Measurements from ENCODE around the gene CFAP65.

The CFAP65 gene

GRCh38 chr2:219041252-219041651, at the start of gene CFAP65:
TSS of gene CFAP65 (minus strand) at chr2:219041516. CDS start at chr2:219039048, 2,468 bp downstream.
- no peak for FAIRE-seq
- no peak for DNase-seq (ENCODE audit: insufficient read length, low spot score)

- FAIRE-seq = no peak
- no peak for DNase-seq (ENCODE audit: insufficient read length, low spot score)
These were observed 49.4 kb upstream of the CFAP65 start for GRCh38 chr2:219090436-219091299.

- no peak for DNase-seq (ENCODE audit: insufficient read length, low spot score)
- no peak for FAIRE-seq
These were observed 48.0 kb upstream of the CFAP65 start for GRCh38 chr2:219089330-219089729.

GRCh38 chr2:219087848-219088247, 46.5 kb upstream of the CFAP65 start:
- no peak for FAIRE-seq
- DNase-seq (ENCODE audit: insufficient read length, low spot score) = no peak

GRCh38 chr2:219087361-219087760, 46.0 kb upstream of the CFAP65 start:
- no peak for FAIRE-seq
- no peak for DNase-seq (ENCODE audit: insufficient read length, low spot score)

GRCh38 chr2:219086196-219086595, 44.9 kb upstream of the CFAP65 start:
- no peak for FAIRE-seq

GRCh38 chr2:219084791-219085190, 43.5 kb upstream of the CFAP65 start:
- DNase-seq (ENCODE audit: insufficient read length, low spot score) (no peak), FAIRE-seq (no peak)

More at GRCh38 chr2:219086196-219086595, 44.9 kb upstream of the CFAP65 start:
- no peak for DNase-seq (ENCODE audit: insufficient read length, low spot score)

GRCh38 chr2:219082332-219082958, 41.1 kb upstream of the CFAP65 start:
- FAIRE-seq (no peak), DNase-seq (ENCODE audit: insufficient read length, low spot score) (no peak)

GRCh38 chr2:219081701-219082331, 40.5 kb upstream of the CFAP65 start:
- FAIRE-seq = no peak
- no peak for DNase-seq (ENCODE audit: insufficient read length, low spot score)

GRCh38 chr2:219081096-219081495, 39.8 kb upstream of the CFAP65 start:
- FAIRE-seq (no peak), DNase-seq (ENCODE audit: insufficient read length, low spot score) (no peak)

- no peak for FAIRE-seq
- DNase-seq (ENCODE audit: insufficient read length, low spot score) = no peak
These were observed 38.1 kb upstream of the CFAP65 start for GRCh38 chr2:219079417-219079816.

GRCh38 chr2:219078951-219079350, 37.6 kb upstream of the CFAP65 start:
- no peak for FAIRE-seq
- DNase-seq (ENCODE audit: insufficient read length, low spot score) = no peak

GRCh38 chr2:219078126-219078525, 36.8 kb upstream of the CFAP65 start:
- DNase-seq (ENCODE audit: insufficient read length, low spot score) = no peak
- FAIRE-seq = no peak

GRCh38 chr2:219076253-219076652, 34.9 kb upstream of the CFAP65 start:
- no peak for DNase-seq (ENCODE audit: insufficient read length, low spot score)
- no peak for FAIRE-seq

- no peak for FAIRE-seq
These were observed 32.3 kb upstream of the CFAP65 start for GRCh38 chr2:219073413-219074129.

GRCh38 chr2:219072741-219073250, 31.5 kb upstream of the CFAP65 start:
- FAIRE-seq (no peak), DNase-seq (ENCODE audit: insufficient read length, low spot score) (no peak)

More at GRCh38 chr2:219073413-219074129, 32.3 kb upstream of the CFAP65 start:
- peak; percentile 39 for DNase-seq (ENCODE audit: insufficient read length, low spot score)

GRCh38 chr2:219071131-219071816, 30.0 kb upstream of the CFAP65 start:
- FAIRE-seq (no peak), DNase-seq (ENCODE audit: insufficient read length, low spot score) (no peak)

- DNase-seq (ENCODE audit: insufficient read length, low spot score) (no peak), FAIRE-seq (no peak)
These were observed 24.2 kb upstream of the CFAP65 start for GRCh38 chr2:219065484-219065883.

- no peak for DNase-seq (ENCODE audit: insufficient read length, low spot score)
- FAIRE-seq = no peak
These were observed 20.8 kb upstream of the CFAP65 start for GRCh38 chr2:219062081-219062480.
